ENCODE results near the gene DRGX. TPM values are rescaled to one million over a fixed set of nuclear protein-coding genes. Genes with fewer than 3 reads are reported as not detected.

DRGX gene
- total and polyA plus RNA-seq, 2 of the 13 experiments (the other 11 are each of a cell fraction or from before 2014, with no cell fraction given), result not detected

DNA sequence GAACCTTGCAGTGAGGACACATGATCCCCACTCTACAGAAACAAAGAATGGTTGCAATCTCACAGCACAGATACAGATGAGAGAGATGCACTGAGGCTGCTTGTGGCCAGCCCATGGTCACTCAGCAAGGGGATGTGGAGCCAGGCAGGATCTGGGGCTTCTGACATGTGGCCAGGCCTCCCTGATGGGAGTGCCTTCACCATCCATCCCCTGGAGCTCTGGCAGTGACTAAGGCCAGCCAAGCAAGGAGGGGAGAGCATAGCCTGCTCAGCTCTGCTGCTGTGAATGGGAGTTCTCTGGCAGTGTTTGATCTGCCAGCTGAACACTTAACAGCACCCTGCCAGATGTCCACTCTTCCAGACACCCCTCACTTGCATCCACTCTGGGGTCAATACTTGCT, 77.1 kb downstream of the DRGX start:
- ChIA-PET CTCF (ENCODE audit: low intra/inter-chr PET ratio, low total read pairs) (no interaction called here), POLR2A (no interaction called here)
- Histone ChIP-seq H3K4me2 (ENCODE audit: low read depth, low read length) (no peak overlapping the region), H3K79me2 (ENCODE audit: insufficient read depth, low read length) (no peaks in the 10 kb centered on the region), H3K4me3 (replicated peaks in 1 of 3; ENCODE audit: insufficient read depth in 1 of 3, low read depth in 2 of 3, low read length in 3 of 3) (no peak overlapping the region), H2AFZ (ENCODE audit: low read length) (no peak overlapping the region), H3K27ac (ENCODE audit: extremely low read length, insufficient read depth, low read length) (no peak overlapping the region), H3K9me3 (ENCODE audit: low read length) (no peaks in the 10 kb centered on the region), H3K4me1 (ENCODE audit: insufficient read depth, low read length) (no peaks in the 10 kb centered on the region), H3K27me3 (ENCODE audit: control insufficient read depth in 1 of 2, insufficient read depth in 2 of 2, low read length in 2 of 2) (peaks cover 1 to 15% of the 10 kb centered on the region in 2 experiments; a peak in 3 of 5 replicates), H3K9ac (ENCODE audit: insufficient read depth, low read depth, low read length) (no peak overlapping the region), H4K20me1 (ENCODE audit: insufficient read depth, low read length) (no peaks in the 10 kb centered on the region), H3K36me3 (replicated peaks in 1 of 2; ENCODE audit: control insufficient read depth in 1 of 2, insufficient read depth in 2 of 2, low read length in 2 of 2) (no peaks in the 10 kb centered on the region)
- intact Hi-C loops (cut with micrococcal nuclease; ENCODE audit: unreplicated experiment), result no loop called here
- ATAC-seq, result no peak
- TF ChIP-seq NFKBIZ (CRISPR knock-in tag; IDR thresholded peaks at IDR 0.05), result no peak
- in situ Hi-C loops (cut with HindIII; ENCODE audit: extremely low pct_ligation_motif_present, low pct_unique_long_range_greater_than_20kb), result no loop called here
- no peak for FAIRE-seq
- BruUV-seq (replicated peaks), result no TSS peak
- DNase-seq (ENCODE audit: low spot score), result no peak

DNA sequence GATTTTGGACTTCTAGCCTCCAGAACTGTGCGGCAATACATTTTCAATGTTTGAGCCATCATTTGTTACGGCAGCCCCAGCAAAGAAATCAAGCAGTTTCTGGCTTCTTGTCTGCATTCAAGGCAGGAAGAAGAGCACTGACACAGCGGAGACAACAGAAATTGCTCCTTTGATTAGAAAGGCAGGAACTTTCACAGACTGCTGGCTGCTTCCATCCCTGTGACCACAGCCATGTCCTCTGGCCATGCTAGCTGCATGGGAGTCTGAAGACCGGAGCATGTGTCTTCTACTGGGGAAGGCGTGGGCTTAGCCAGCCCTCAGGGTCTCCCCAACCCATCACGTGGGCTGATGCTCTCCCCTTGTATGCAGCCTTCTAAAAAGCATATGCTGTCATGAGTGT, 77.9 kb downstream of the DRGX start:
- CTCF ChIA-PET (ENCODE audit: low intra/inter-chr PET ratio, low total read pairs), result no interaction called here
- Histone ChIP-seq H3K4me1 (ENCODE audit: insufficient read depth, low read length) (no peaks in the 10 kb centered on the region), H3K79me2 (ENCODE audit: insufficient read depth, low read length) (no peaks in the 10 kb centered on the region), H3K27me3 (ENCODE audit: control insufficient read depth in 1 of 2, insufficient read depth in 2 of 2, low read length in 2 of 2) (peaks cover under 1 to 10% of the 10 kb centered on the region in 2 experiments; a peak in 3 of 5 replicates), H3K36me3 (replicated peaks in 1 of 2; ENCODE audit: control insufficient read depth in 1 of 2, insufficient read depth in 2 of 2, low read length in 2 of 2) (no peaks in the 10 kb centered on the region), H2AFZ (ENCODE audit: low read length) (no peak overlapping the region), H4K20me1 (ENCODE audit: insufficient read depth, low read length) (no peaks in the 10 kb centered on the region), H3K27ac (ENCODE audit: extremely low read length, insufficient read depth, low read length) (no peak overlapping the region), H3K4me3 (replicated peaks in 1 of 3; ENCODE audit: insufficient read depth in 1 of 3, low read depth in 2 of 3, low read length in 3 of 3) (no peak overlapping the region), H3K9ac (ENCODE audit: insufficient read depth, low read depth, low read length) (no peak overlapping the region), H3K4me2 (ENCODE audit: low read depth, low read length) (no peak overlapping the region), H3K9me3 (ENCODE audit: low read length) (no peaks in the 10 kb centered on the region)
- no TSS peak for BruUV-seq (replicated peaks)
- intact Hi-C loops (cut with micrococcal nuclease; ENCODE audit: unreplicated experiment), result no loop called here
- FAIRE-seq (no peak), ATAC-seq (no peak), DNase-seq (ENCODE audit: low spot score) (no peak)
- in situ Hi-C loops (cut with HindIII; ENCODE audit: extremely low pct_ligation_motif_present, low pct_unique_long_range_greater_than_20kb), result no loop called here
- POLR2A ChIA-PET, result no interaction called here
- TF ChIP-seq KLF9 (CRISPR knock-in tag; IDR thresholded peaks at IDR 0.05; ENCODE audit: low read depth), result no peak
- no peak for TF ChIP-seq HDAC2 (CRISPR knock-in tag; IDR thresholded peaks at IDR 0.05)
- TF ChIP-seq, protein P1, sequence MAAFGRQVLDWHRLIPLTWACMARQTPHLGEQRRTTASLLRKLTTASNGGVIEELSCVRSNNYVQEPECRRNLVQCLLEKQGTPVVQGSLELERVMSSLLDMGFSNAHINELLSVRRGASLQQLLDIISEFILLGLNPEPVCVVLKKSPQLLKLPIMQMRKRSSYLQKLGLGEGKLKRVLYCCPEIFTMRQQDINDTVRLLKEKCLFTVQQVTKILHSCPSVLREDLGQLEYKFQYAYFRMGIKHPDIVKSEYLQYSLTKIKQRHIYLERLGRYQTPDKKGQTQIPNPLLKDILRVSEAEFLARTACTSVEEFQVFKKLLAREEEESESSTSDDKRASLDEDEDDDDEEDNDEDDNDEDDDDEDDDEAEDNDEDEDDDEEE (CRISPR knock-in tag; IDR thresholded peaks at IDR 0.05), result no peak
- no peak for TF ChIP-seq FOXP1 (IDR thresholded peaks at IDR 0.05)
- TF ChIP-seq FOXP1 (CRISPR knock-in tag; IDR thresholded peaks at IDR 0.05), result no peak
- TF ChIP-seq ZMYM3 (CRISPR knock-in tag; IDR thresholded peaks at IDR 0.05), result no peak
- no peak for TF ChIP-seq ZNF331 (CRISPR knock-in tag; IDR thresholded peaks at IDR 0.05)
- TF ChIP-seq ZSCAN20 (CRISPR knock-in tag; IDR thresholded peaks at IDR 0.05; ENCODE audit: borderline replicate concordance), result no peak
- TF ChIP-seq NKX3-1 (CRISPR knock-in tag; IDR thresholded peaks at IDR 0.05), result no peak
- no peak for TF ChIP-seq ARNT2 (CRISPR knock-in tag; IDR thresholded peaks at IDR 0.05; ENCODE audit: low read depth)
- no peak for TF ChIP-seq ZNF878 (CRISPR knock-in tag; IDR thresholded peaks at IDR 0.05)
- TF ChIP-seq THAP11 (CRISPR knock-in tag; IDR thresholded peaks at IDR 0.05), result no peak
- TF ChIP-seq, protein P2, sequence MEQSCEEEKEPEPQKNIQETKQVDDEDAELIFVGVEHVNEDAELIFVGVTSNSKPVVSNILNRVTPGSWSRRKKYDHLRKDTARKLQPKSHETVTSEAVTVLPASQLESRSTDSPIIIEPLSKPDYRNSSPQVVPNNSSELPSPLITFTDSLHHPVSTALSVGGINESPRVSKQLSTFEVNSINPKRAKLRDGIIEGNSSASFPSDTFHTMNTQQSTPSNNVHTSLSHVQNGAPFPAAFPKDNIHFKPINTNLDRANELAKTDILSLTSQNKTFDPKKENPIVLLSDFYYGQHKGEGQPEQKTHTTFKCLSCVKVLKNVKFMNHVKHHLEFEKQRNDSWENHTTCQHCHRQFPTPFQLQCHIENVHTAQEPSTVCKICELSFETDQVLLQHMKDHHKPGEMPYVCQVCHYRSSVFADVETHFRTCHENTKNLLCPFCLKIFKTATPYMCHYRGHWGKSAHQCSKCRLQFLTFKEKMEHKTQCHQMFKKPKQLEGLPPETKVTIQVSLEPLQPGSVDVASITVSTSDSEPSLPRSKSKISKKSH (CRISPR knock-in tag; IDR thresholded peaks at IDR 0.05; ENCODE audit: borderline replicate concordance), result no peak
- TF ChIP-seq, protein P3, sequence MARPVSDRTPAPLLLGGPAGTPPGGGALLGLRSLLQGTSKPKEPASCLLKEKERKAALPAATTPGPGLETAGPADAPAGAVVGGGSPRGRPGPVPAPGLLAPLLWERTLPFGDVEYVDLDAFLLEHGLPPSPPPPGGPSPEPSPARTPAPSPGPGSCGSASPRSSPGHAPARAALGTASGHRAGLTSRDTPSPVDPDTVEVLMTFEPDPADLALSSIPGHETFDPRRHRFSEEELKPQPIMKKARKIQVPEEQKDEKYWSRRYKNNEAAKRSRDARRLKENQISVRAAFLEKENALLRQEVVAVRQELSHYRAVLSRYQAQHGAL (CRISPR knock-in tag; IDR thresholded peaks at IDR 0.05; ENCODE audit: not compliant biosample characterization), result no peak
- WGBS (ENCODE audit: low lambda C conversion rate), result 25% methylated on average over 6 of the region's 6 CpGs

Measured in HepG2 (cell line).